Kidney epithelial cell (primary cell): ENCODE results near the gene TMEM120B. TPM values are rescaled to one million over a fixed set of nuclear protein-coding genes. Genes with fewer than 3 reads are reported as not detected.

Source experiments
- DNase-seq: peaks from one replicate; pipeline ENCODE4 v3.0.0-alpha.2; 2010; ENCODE audit warnings: low read depth
- H3K27me3 ChIP-seq: 2 replicates; pipeline ENCODE4 v1.6.0; 2011; ENCODE audit warnings: low read length; ENCODE audit not compliant: control insufficient read depth, insufficient read depth
- H3K36me3 ChIP-seq: 2 replicates; pipeline ENCODE4 v1.5.1; 2011; ENCODE audit warnings: low read length; ENCODE audit not compliant: control insufficient read depth, insufficient read depth
- H3K4me3 ChIP-seq: 2 replicates; pipeline ENCODE4 v1.5.1; 2011; ENCODE audit warnings: low read depth, mild to moderate bottlenecking, control low read depth, low read length
- CTCF ChIP-seq: IDR thresholded peaks from 2 replicates; pipeline ENCODE4 v1.5.1; 2011; ENCODE audit warnings: mild to moderate bottlenecking, moderate library complexity, low read length, control low read depth, inconsistent platforms; ENCODE audit not compliant: insufficient read depth, poor library complexity, severe bottlenecking
- total RNA-seq: library from RNA; depleted of rRNA; stranded (reverse); fragments of >200 nt; gene quantifications from 2 replicates; pipeline ENCODE4 v1.2.3, GENCODE V29; 2015

Gene TMEM120B
- total RNA-seq, 1 donor from 2014 or later, result 8.8 TPM

GRCh38 chr12:121781484-121781997 is 69.0 kb downstream of the TMEM120B start:
- H3K4me3 ChIP-seq, result no peak overlapping the region
- H3K27me3 ChIP-seq, result no peaks in the 10 kb centered on the region
- TF ChIP-seq CTCF, result no peak
- H3K36me3 ChIP-seq, result peaks cover 6% of the 10 kb centered on the region
- DNase-seq, result no peak

GRCh38 chr12:121781998-121782979 is 69.7 kb downstream of the TMEM120B start:
- no peak for DNase-seq
- Histone ChIP-seq H3K4me3 (no peak overlapping the region), H3K36me3 (peaks cover 8% of the 10 kb centered on the region), H3K27me3 (no peaks in the 10 kb centered on the region)
- TF ChIP-seq CTCF, result no peak

- TF ChIP-seq CTCF, result no peak
- no peaks in the 10 kb centered on the region for H3K27me3 ChIP-seq
- no peak overlapping the region for H3K4me3 ChIP-seq
- DNase-seq, result no peak
- peaks cover 7% of the 10 kb centered on the region for H3K36me3 ChIP-seq
Observed at GRCh38 chr12:121783766-121784165, 71.2 kb downstream of the TMEM120B start.

- Histone ChIP-seq H3K4me3 (no peak overlapping the region), H3K36me3 (peaks cover 5% of the 10 kb centered on the region), H3K27me3 (no peaks in the 10 kb centered on the region)
- no peak for TF ChIP-seq CTCF
- DNase-seq, result no peak
Observed at GRCh38 chr12:121784460-121784859, 71.9 kb downstream of the TMEM120B start.

GRCh38 chr12:121786440-121786825 is 73.9 kb downstream of the TMEM120B start:
- H3K27me3 ChIP-seq, result no peaks in the 10 kb centered on the region
- no peak for TF ChIP-seq CTCF
- H3K36me3 ChIP-seq, result peaks cover 2% of the 10 kb centered on the region
- no peak overlapping the region for H3K4me3 ChIP-seq
- no peak for DNase-seq
